NK-92 treated with Interleukin-12 subunit alpha and Interleukin-12 subunit beta, amount 100 ng/mL, for 24 hours (cell line): ENCODE data around the gene INVS.
"Not testable (repeated sequence)": the region's sequence is repeated elsewhere in the genome, so short reads cannot be mapped to it uniquely, and the experiment has no call there.

Source experiments
- DNase-seq: peaks from one replicate; lab custom pipeline; 2025; lab: John Stamatoyannopoulos, UW

Gene INVS

GRCh38 chr9:100125236-100125635 lies 26.2 kb downstream of the INVS start:
- no peak for DNase-seq

GRCh38 chr9:100125910-100126309 lies 26.9 kb downstream of the INVS start:
- no peak for DNase-seq

GRCh38 chr9:100126423-100126822 lies 27.4 kb downstream of the INVS start:
- DNase-seq, result no peak

GRCh38 chr9:100129772-100130171 lies 30.7 kb downstream of the INVS start:
- no peak for DNase-seq

GRCh38 chr9:100131216-100131615 lies 32.2 kb downstream of the INVS start:
- no peak for DNase-seq

GRCh38 chr9:100131875-100132430 lies 32.9 kb downstream of the INVS start:
- DNase-seq, result no peak

GRCh38 chr9:100134731-100135130 lies 35.7 kb downstream of the INVS start:
- DNase-seq, result no peak

GRCh38 chr9:100136799-100137198 lies 37.8 kb downstream of the INVS start:
- not testable (repeated sequence) for DNase-seq

- DNase-seq, result not testable (repeated sequence)
Measured at GRCh38 chr9:100140303-100140702, 41.3 kb downstream of the INVS start.

GRCh38 chr9:100141862-100142261 lies 42.8 kb downstream of the INVS start:
- DNase-seq, result not testable (repeated sequence)

GRCh38 chr9:100145167-100145934 lies 46.3 kb downstream of the INVS start:
- not testable (repeated sequence) for DNase-seq

- not testable (repeated sequence) for DNase-seq
Measured at GRCh38 chr9:100145976-100146375, 46.9 kb downstream of the INVS start.

- DNase-seq, result no peak
Measured at GRCh38 chr9:100150214-100150613, 51.2 kb downstream of the INVS start.

- no peak for DNase-seq
Measured at GRCh38 chr9:100160021-100160420, 61.0 kb downstream of the INVS start.

GRCh38 chr9:100167176-100167575 lies 68.1 kb downstream of the INVS start:
- no peak for DNase-seq

- DNase-seq, result no peak
Measured at GRCh38 chr9:100167915-100168654, 69.0 kb downstream of the INVS start.

GRCh38 chr9:100170085-100170484 lies 71.0 kb downstream of the INVS start:
- DNase-seq, result no peak

- DNase-seq, result no peak
Measured at GRCh38 chr9:100170556-100170955, 71.5 kb downstream of the INVS start.

GRCh38 chr9:100186356-100186755 lies 87.3 kb downstream of the INVS start:
- DNase-seq, result no peak

- no peak for DNase-seq
Measured at GRCh38 chr9:100190339-100190738, 91.3 kb downstream of the INVS start.

- no peak for DNase-seq
Measured at GRCh38 chr9:100191264-100191663, 92.2 kb downstream of the INVS start.

- no peak for DNase-seq
Measured at GRCh38 chr9:100193078-100193477, 94.0 kb downstream of the INVS start.

GRCh38 chr9:100196215-100196614 lies 97.2 kb downstream of the INVS start:
- DNase-seq, result no peak
